ENCODE results near the gene SYDE1.

Gene SYDE1

GRCh38 chr19:15125232-15126067, 18.2 kb downstream of the SYDE1 start:
- DNase-seq (ENCODE audit: low spot score), result peak; percentile 98

GRCh38 chr19:15126131-15126910, 19.1 kb downstream of the SYDE1 start:
- no peak for DNase-seq (ENCODE audit: low spot score)

GRCh38 chr19:15128162-15128770, 21.1 kb downstream of the SYDE1 start:
- DNase-seq (ENCODE audit: low spot score), result no peak

GRCh38 chr19:15129856-15130585, 22.8 kb downstream of the SYDE1 start:
- no peak for DNase-seq (ENCODE audit: low spot score)

GRCh38 chr19:15136234-15136954, 29.2 kb downstream of the SYDE1 start:
- no peak for DNase-seq (ENCODE audit: low spot score)

GRCh38 chr19:15137777-15138176, 30.6 kb downstream of the SYDE1 start:
- DNase-seq (ENCODE audit: low spot score), result no peak

- no peak for DNase-seq (ENCODE audit: low spot score)
Observed at GRCh38 chr19:15138427-15138826, 31.2 kb downstream of the SYDE1 start.

GRCh38 chr19:15141143-15141542, 33.9 kb downstream of the SYDE1 start:
- no peak for DNase-seq (ENCODE audit: low spot score)

- no peak for DNase-seq (ENCODE audit: low spot score)
Observed at GRCh38 chr19:15142313-15142712, 35.1 kb downstream of the SYDE1 start.

- DNase-seq (ENCODE audit: low spot score), result no peak
Observed at GRCh38 chr19:15144046-15144646, 36.9 kb downstream of the SYDE1 start.

GRCh38 chr19:15147090-15147489, 39.9 kb downstream of the SYDE1 start:
- DNase-seq (ENCODE audit: low spot score), result no peak

GRCh38 chr19:15149737-15150136, 42.5 kb downstream of the SYDE1 start:
- DNase-seq (ENCODE audit: low spot score), result no peak

- peak; percentile 68 for DNase-seq (ENCODE audit: low spot score)
Observed at GRCh38 chr19:15154002-15154612, 46.9 kb downstream of the SYDE1 start.

GRCh38 chr19:15155296-15155695, 48.1 kb downstream of the SYDE1 start:
- no peak for DNase-seq (ENCODE audit: low spot score)

GRCh38 chr19:15156391-15156790, 49.2 kb downstream of the SYDE1 start:
- DNase-seq (ENCODE audit: low spot score), result no peak

GRCh38 chr19:15159251-15159650, 52.0 kb downstream of the SYDE1 start:
- no peak for DNase-seq (ENCODE audit: low spot score)

GRCh38 chr19:15161028-15161984, 54.1 kb downstream of the SYDE1 start:
- DNase-seq (ENCODE audit: low spot score), result peak; percentile 87

Measured in HuH-7.5 (cell line).